Measurements from ENCODE around the gene CABLES2.

The CABLES2 gene

GRCh38 chr20:62344092-62344491 is 63.0 kb downstream of the CABLES2 start:
- no peak for FAIRE-seq

GRCh38 chr20:62342910-62343309 is 64.2 kb downstream of the CABLES2 start:
- FAIRE-seq: no peak

GRCh38 chr20:62339647-62340062 is 67.4 kb downstream of the CABLES2 start:
- FAIRE-seq: no peak
